ENCODE measurements around the gene PTPRD. TPM values are rescaled to one million over a fixed set of nuclear protein-coding genes. Genes with fewer than 3 reads are reported as not detected.

The PTPRD gene
- total and polyA plus RNA-seq, 2 donors from 2014 or later, result 6.4 to 78.9 TPM

DNA sequence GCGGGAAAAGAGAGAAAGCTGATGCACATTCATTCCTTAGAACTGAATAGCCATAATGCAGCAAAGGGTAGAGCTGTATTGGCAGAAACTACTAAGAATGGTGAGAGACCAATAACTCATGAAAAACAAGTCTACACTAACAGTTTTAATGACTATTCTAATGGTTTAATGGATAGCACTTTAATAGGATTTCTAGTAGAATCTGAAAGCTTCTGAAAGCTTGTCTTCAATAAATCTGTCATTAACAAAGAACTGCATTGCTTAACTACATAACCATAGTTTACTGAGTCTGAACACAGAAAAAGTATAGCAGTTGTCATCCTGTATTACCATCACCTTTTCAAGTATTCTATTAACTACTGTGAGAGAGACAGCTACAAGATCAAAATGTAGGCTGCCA lies 2195.5 kb downstream of the PTPRD start:
- Histone ChIP-seq H3K27me3 (ENCODE audit: control insufficient read depth, insufficient read depth, low read length) (no peaks in the 10 kb centered on the region), H3K36me3 (ENCODE audit: control insufficient read depth in 2 of 3, insufficient read depth in 3 of 3, low read length in 3 of 3) (no peaks in the 10 kb centered on the region), H3K4me1 (ENCODE audit: control insufficient read depth in 2 of 3, insufficient read depth in 2 of 3, low read depth in 1 of 3, low read length in 3 of 3) (no peaks in the 10 kb centered on the region), H3K9ac (ENCODE audit: low read length in 3 of 3) (no peak overlapping the region), H3K27ac (ENCODE audit: low read depth in 2 of 2, low read length in 2 of 2) (no peak overlapping the region), H3K9me3 (ENCODE audit: control insufficient read depth in 2 of 3, insufficient read depth in 1 of 3, low read length in 3 of 3) (peaks cover 0 to 1% (median 0%) of the 10 kb centered on the region in 3 donors), H3K4me3 (ENCODE audit: low read length in 3 of 3) (no peak overlapping the region)
- DNase-seq, result no peak
- TF ChIP-seq, protein P1, sequence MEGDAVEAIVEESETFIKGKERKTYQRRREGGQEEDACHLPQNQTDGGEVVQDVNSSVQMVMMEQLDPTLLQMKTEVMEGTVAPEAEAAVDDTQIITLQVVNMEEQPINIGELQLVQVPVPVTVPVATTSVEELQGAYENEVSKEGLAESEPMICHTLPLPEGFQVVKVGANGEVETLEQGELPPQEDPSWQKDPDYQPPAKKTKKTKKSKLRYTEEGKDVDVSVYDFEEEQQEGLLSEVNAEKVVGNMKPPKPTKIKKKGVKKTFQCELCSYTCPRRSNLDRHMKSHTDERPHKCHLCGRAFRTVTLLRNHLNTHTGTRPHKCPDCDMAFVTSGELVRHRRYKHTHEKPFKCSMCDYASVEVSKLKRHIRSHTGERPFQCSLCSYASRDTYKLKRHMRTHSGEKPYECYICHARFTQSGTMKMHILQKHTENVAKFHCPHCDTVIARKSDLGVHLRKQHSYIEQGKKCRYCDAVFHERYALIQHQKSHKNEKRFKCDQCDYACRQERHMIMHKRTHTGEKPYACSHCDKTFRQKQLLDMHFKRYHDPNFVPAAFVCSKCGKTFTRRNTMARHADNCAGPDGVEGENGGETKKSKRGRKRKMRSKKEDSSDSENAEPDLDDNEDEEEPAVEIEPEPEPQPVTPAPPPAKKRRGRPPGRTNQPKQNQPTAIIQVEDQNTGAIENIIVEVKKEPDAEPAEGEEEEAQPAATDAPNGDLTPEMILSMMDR (IDR thresholded peaks at IDR 0.05; ENCODE audit: borderline replicate concordance, extremely low read depth, insufficient read depth), result no peak
- no peak for FAIRE-seq
- intact Hi-C loops (cut with DNase I), result no loop called here

DNA sequence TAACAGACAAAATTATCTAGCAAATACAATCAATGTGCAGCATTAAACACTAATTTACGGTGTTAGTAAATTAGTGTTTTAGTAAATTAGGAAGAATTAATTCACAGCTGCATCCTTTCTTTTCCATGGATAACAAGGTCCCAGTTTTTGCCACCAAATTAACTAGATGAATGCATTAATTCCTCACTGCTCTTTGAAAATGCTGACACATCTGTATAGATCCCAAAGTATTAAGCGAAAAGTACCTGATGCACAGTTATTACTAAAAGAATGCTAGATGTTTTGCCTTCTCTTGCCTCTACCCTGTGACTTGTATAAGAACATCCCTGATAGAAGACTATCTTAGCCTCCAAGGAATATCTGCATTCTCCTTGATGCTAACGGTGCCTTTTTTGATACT lies 2200.5 kb downstream of the PTPRD start:
- Histone ChIP-seq H3K27me3 (ENCODE audit: control insufficient read depth, insufficient read depth, low read length) (no peaks in the 10 kb centered on the region), H3K4me1 (ENCODE audit: control insufficient read depth in 2 of 3, insufficient read depth in 2 of 3, low read depth in 1 of 3, low read length in 3 of 3) (no peaks in the 10 kb centered on the region), H3K9me3 (ENCODE audit: control insufficient read depth in 2 of 3, insufficient read depth in 1 of 3, low read length in 3 of 3) (peaks cover 0 to 1% (median 0%) of the 10 kb centered on the region in 3 donors), H3K9ac (ENCODE audit: low read length in 3 of 3) (no peak overlapping the region), H3K36me3 (ENCODE audit: control insufficient read depth in 2 of 3, insufficient read depth in 3 of 3, low read length in 3 of 3) (no peaks in the 10 kb centered on the region), H3K27ac (ENCODE audit: low read depth in 2 of 2, low read length in 2 of 2) (no peak overlapping the region), H3K4me3 (ENCODE audit: low read length in 3 of 3) (no peak overlapping the region)
- intact Hi-C loops (cut with DNase I), result no loop called here
- FAIRE-seq (no peak), DNase-seq (no peak)
- TF ChIP-seq, protein P1 (IDR thresholded peaks at IDR 0.05; ENCODE audit: borderline replicate concordance, extremely low read depth, insufficient read depth), result no peak

DNA sequence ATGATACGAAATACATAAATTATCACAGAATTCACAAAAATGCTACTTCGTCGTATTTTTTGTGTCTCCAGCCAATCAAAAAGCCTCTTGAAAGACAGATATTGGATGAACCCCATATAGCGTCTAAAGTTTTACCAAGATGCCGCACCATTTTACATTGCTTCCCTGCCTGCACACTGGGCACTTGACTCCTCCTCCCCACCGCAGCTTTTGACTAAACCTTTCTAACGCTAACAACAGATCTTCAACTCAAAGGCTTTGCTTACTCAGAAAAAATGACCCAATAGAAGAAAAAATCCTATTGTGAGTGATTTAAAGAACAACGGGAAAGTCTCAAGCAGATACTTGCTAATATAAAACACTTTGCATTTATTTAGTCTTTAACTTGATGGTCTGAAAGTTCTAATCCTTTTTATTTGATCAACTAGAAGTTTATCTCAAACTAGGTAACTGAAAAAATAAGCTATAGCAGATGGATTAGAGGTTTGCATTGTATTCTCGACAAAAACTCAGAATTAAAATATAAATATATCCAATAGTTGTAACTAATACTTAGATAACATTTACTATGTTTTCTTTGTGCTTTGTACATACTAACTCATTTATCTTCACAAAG lies 2204.1 kb downstream of the PTPRD start:
- H3K4me1 ChIP-seq (ENCODE audit: control insufficient read depth in 2 of 3, insufficient read depth in 2 of 3, low read depth in 1 of 3, low read length in 3 of 3), result no peaks in the 10 kb centered on the region
- no peak overlapping the region for H3K4me3 ChIP-seq (ENCODE audit: low read length in 3 of 3)
- FAIRE-seq, result no peak
- no peak for DNase-seq
- TF ChIP-seq, protein P1 (IDR thresholded peaks at IDR 0.05; ENCODE audit: borderline replicate concordance, extremely low read depth, insufficient read depth), result no peak
- H3K9me3 ChIP-seq (ENCODE audit: control insufficient read depth in 2 of 3, insufficient read depth in 1 of 3, low read length in 3 of 3), result no peaks in the 10 kb centered on the region
- H3K36me3 ChIP-seq (ENCODE audit: control insufficient read depth in 2 of 3, insufficient read depth in 3 of 3, low read length in 3 of 3), result no peaks in the 10 kb centered on the region
- intact Hi-C loops (cut with DNase I), result no loop called here
- H3K9ac ChIP-seq (ENCODE audit: low read length in 3 of 3), result no peak overlapping the region
- no peak overlapping the region for H3K27ac ChIP-seq (ENCODE audit: low read depth in 2 of 2, low read length in 2 of 2)
- H3K27me3 ChIP-seq (ENCODE audit: control insufficient read depth, insufficient read depth, low read length), result no peaks in the 10 kb centered on the region

Measured in kidney (tissue), 14 donors.